GM23338 (cell line): ENCODE measurements around the gene ZNF440. TPM values are rescaled to one million over a fixed set of nuclear protein-coding genes. Genes with fewer than 3 reads are reported as not detected.
"Not testable (repeated sequence)": the region's sequence is repeated elsewhere in the genome, so short reads cannot be mapped to it uniquely, and the experiment has no call there.

Experiments
- ATAC-seq: fragments of 200-7000 bp; cut with Tn5 transposase; 3 replicates; pipeline ENCODE4 v1.9.1; 2020
- DNase-seq: peaks from one replicate; pipeline ENCODE4 v3.0.0-alpha.2; 2015; ENCODE audit warnings: low spot score
- H2AFZ ChIP-seq: fragments of 200-600 bp; sonication (generic); 2 replicates; pipeline ENCODE4 v1.8.0; 2016; ENCODE audit warnings: antibody characterized with exemption, mild to moderate bottlenecking, moderate library complexity
- H3F3A ChIP-seq: fragments of 200-600 bp; sonication (generic); replicated peaks from 2 replicates; pipeline ENCODE4 v1.8.0; 2017; ENCODE audit warnings: antibody characterized with exemption, mixed run types, low read depth
- H3K27ac ChIP-seq: fragments of 200-600 bp; sonication (generic); 2 replicates; pipeline ENCODE4 v1.6.1; 2016; ENCODE audit warnings: low read depth
- H3K27me3 ChIP-seq: fragments of 200-600 bp; sonication (generic); 2 replicates; pipeline ENCODE4 v1.8.0; 2016; ENCODE audit warnings: mild to moderate bottlenecking, mixed run types, moderate library complexity; ENCODE audit not compliant: insufficient read depth
- H3K36me3 ChIP-seq: fragments of 200-600 bp; sonication (generic); 2 replicates; pipeline ENCODE4 v1.8.0; 2016; ENCODE audit warnings: mild to moderate bottlenecking; ENCODE audit not compliant: insufficient read depth
- H3K4me1 ChIP-seq: fragments of 200-600 bp; sonication (generic); 2 replicates; pipeline ENCODE4 v1.8.0; 2016; ENCODE audit warnings: mild to moderate bottlenecking, moderate library complexity; ENCODE audit not compliant: insufficient read depth
- H3K4me2 ChIP-seq: fragments of 200-600 bp; sonication (generic); 2 replicates; pipeline ENCODE4 v1.7.1; 2017; ENCODE audit warnings: mixed run types
- H3K4me3 ChIP-seq: fragments of 200-600 bp; sonication (generic); 2 replicates; pipeline ENCODE4 v1.6.1; 2016; ENCODE audit warnings: mixed run types
- H3K79me2 ChIP-seq: fragments of 200-600 bp; sonication (generic); replicated peaks from 2 replicates; pipeline ENCODE4 v1.8.0; 2017; ENCODE audit warnings: mild to moderate bottlenecking; ENCODE audit not compliant: insufficient read depth
- H3K9me2 ChIP-seq: fragments of 200-600 bp; sonication (generic); 2 replicates; pipeline ENCODE4 v1.8.0; 2017; ENCODE audit not compliant: insufficient read depth
- H4K20me1 ChIP-seq: fragments of 200-600 bp; sonication (generic); replicated peaks from 2 replicates; pipeline ENCODE4 v1.8.0; 2017; ENCODE audit warnings: mild to moderate bottlenecking; ENCODE audit not compliant: insufficient read depth
- H3K27ac Mint-ChIP-seq: 2 replicates; pipeline ENCODE4 v1.8.0; 2020; ENCODE audit warnings: inconsistent platforms, mild to moderate bottlenecking, moderate library complexity, mixed read lengths
- H3K27me3 Mint-ChIP-seq: 3 replicates; pipeline ENCODE4 v1.8.0; 2022; ENCODE audit warnings: low read depth, mild to moderate bottlenecking, moderate library complexity, mixed read lengths, inconsistent platforms; ENCODE audit not compliant: insufficient read depth, poor library complexity
- H3K36me3 Mint-ChIP-seq: 3 replicates; pipeline ENCODE4 v1.8.0; 2021; ENCODE audit warnings: low read depth, mild to moderate bottlenecking, inconsistent platforms, moderate library complexity, mixed read lengths
- H3K4me1 Mint-ChIP-seq: 3 replicates; pipeline ENCODE4 v1.8.0; 2020; ENCODE audit warnings: mild to moderate bottlenecking, inconsistent platforms, mixed read lengths
- H3K4me3 Mint-ChIP-seq: 3 replicates; pipeline ENCODE4 v1.8.0; 2021; ENCODE audit warnings: moderate library complexity, mild to moderate bottlenecking, inconsistent platforms, mixed read lengths
- H3K9me3 Mint-ChIP-seq: 3 replicates; pipeline ENCODE4 v1.8.0; 2020; ENCODE audit warnings: moderate library complexity, mild to moderate bottlenecking, inconsistent platforms, mixed read lengths
- EZH2 ChIP-seq: fragments of 200-600 bp; sonication (generic); IDR thresholded peaks from one replicate; pipeline ENCODE4 v1.8.0; 2017; ENCODE audit warnings: antibody characterized with exemption, mild to moderate bottlenecking, low read depth; ENCODE audit not compliant: unreplicated experiment
- EZH2phosphoT487 ChIP-seq: fragments of 200-600 bp; sonication (generic); IDR thresholded peaks from one replicate; pipeline ENCODE4 v1.8.1; 2018; ENCODE audit warnings: antibody characterized with exemption; ENCODE audit not compliant: unreplicated experiment
- JUNB ChIP-seq: IDR thresholded peaks from one replicate; pipeline ENCODE4 v1.6.1; 2016; ENCODE audit warnings: antibody characterized with exemption; ENCODE audit not compliant: unreplicated experiment
- NANOG ChIP-seq: IDR thresholded peaks from 2 replicates; pipeline ENCODE4 v1.6.1; 2016; ENCODE audit warnings: antibody characterized with exemption, borderline replicate concordance
- STAT1 ChIP-seq: IDR thresholded peaks from one replicate; pipeline ENCODE4 v1.6.1; 2016; ENCODE audit warnings: antibody characterized with exemption; ENCODE audit not compliant: unreplicated experiment
- ZNF331 ChIP-seq: fragments of 250-450 bp; sonication (Bioruptor Pico); IDR thresholded peaks from 2 replicates; pipeline ENCODE4 v1.5.0; 2020; ENCODE audit warnings: low read depth, mild to moderate bottlenecking, moderate library complexity
- polyA plus RNA-seq: library from polyadenylated mRNA; unstranded; fragments of >200 nt; fragmentation: Nextera tagmentation; extraction: Ambion mirVana; gene quantifications from 2 replicates; pipeline ENCODE4 v1.2.1, GENCODE V29; 2016
- total RNA-seq: library from RNA; depleted of rRNA; stranded (reverse); fragments of >200 nt; shearing (Covaris generic); gene quantifications from 2 replicates; pipeline ENCODE4 v1.2.3, GENCODE V29; 2014
- TF ChIP-seq, protein P1 (sequence below): IDR thresholded peaks from one replicate; pipeline ENCODE4 v1.6.1; 2018; ENCODE audit warnings: antibody characterized with exemption; ENCODE audit not compliant: unreplicated experiment
- TF ChIP-seq, protein P2 (sequence below), 2 experiments: fragments of 200-600 bp in 1 of 2; sonication (generic) in 1 of 2; conservative IDR thresholded peaks; 2 replicates each; pipeline versions ENCODE4 v1.5.1 to v1.6.1; 2016 to 2017; ENCODE audit warnings: antibody characterized with exemption in 2 of 2, low read depth in 2 of 2, mild to moderate bottlenecking in 2 of 2, moderate library complexity in 1 of 2
- TF ChIP-seq, protein P3 (sequence below): fragments of 250-450 bp; sonication (Bioruptor Pico); IDR thresholded peaks from 2 replicates; pipeline ENCODE4 v1.5.0; 2020; ENCODE audit warnings: mild to moderate bottlenecking, moderate library complexity

The ZNF440 gene
- total and polyA plus RNA-seq, 2 experiments from 2014 or later = 2.5 to 9.3 TPM

DNA sequence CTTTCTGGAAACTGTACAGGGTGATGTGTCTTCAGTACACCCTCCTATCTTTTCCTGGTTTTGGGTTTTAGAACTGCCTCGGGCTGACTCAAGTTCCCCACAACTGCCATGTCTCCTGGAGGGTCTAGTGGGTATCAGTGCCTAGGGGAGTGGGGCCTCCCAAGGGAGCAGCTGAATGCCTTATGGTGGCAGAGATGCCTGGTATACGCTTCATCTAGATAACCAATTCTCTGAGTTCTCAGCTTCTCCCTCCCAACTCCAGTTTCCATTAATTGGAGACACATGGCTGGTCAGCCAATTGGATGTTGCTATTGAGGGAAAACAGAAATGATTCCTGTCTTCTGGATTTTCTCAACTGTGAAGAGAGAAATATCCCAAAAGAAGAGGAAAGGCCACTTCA is 47.2 kb downstream of the ZNF440 start:
- no peaks in the 10 kb centered on the region for H3K79me2 ChIP-seq
- Mint-ChIP-seq H3K27me3 (peaks cover 4% of the 10 kb centered on the region), H3K9me3 (peaks cover 98% of the 10 kb centered on the region), H3K36me3 (peaks cover 26% of the 10 kb centered on the region), H3K4me3 (no peak overlapping the region), H3K4me1 (no peaks in the 10 kb centered on the region), H3K27ac (no peak overlapping the region)
- no peaks in the 10 kb centered on the region for H4K20me1 ChIP-seq
- no peaks in the 10 kb centered on the region for H3K4me1 ChIP-seq
- no peak for ATAC-seq
- no peaks in the 10 kb centered on the region for H3K27me3 ChIP-seq
- H3K4me2 ChIP-seq = no peak overlapping the region
- no peak overlapping the region for H3K4me3 ChIP-seq
- H3K9me2 ChIP-seq = no peaks in the 10 kb centered on the region
- TF ChIP-seq, protein P1, sequence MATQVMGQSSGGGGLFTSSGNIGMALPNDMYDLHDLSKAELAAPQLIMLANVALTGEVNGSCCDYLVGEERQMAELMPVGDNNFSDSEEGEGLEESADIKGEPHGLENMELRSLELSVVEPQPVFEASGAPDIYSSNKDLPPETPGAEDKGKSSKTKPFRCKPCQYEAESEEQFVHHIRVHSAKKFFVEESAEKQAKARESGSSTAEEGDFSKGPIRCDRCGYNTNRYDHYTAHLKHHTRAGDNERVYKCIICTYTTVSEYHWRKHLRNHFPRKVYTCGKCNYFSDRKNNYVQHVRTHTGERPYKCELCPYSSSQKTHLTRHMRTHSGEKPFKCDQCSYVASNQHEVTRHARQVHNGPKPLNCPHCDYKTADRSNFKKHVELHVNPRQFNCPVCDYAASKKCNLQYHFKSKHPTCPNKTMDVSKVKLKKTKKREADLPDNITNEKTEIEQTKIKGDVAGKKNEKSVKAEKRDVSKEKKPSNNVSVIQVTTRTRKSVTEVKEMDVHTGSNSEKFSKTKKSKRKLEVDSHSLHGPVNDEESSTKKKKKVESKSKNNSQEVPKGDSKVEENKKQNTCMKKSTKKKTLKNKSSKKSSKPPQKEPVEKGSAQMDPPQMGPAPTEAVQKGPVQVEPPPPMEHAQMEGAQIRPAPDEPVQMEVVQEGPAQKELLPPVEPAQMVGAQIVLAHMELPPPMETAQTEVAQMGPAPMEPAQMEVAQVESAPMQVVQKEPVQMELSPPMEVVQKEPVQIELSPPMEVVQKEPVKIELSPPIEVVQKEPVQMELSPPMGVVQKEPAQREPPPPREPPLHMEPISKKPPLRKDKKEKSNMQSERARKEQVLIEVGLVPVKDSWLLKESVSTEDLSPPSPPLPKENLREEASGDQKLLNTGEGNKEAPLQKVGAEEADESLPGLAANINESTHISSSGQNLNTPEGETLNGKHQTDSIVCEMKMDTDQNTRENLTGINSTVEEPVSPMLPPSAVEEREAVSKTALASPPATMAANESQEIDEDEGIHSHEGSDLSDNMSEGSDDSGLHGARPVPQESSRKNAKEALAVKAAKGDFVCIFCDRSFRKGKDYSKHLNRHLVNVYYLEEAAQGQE = no peak
- no peak for TF ChIP-seq STAT1
- no peak for TF ChIP-seq EZH2phosphoT487
- TF ChIP-seq JUNB = no peak
- TF ChIP-seq, protein P2, sequence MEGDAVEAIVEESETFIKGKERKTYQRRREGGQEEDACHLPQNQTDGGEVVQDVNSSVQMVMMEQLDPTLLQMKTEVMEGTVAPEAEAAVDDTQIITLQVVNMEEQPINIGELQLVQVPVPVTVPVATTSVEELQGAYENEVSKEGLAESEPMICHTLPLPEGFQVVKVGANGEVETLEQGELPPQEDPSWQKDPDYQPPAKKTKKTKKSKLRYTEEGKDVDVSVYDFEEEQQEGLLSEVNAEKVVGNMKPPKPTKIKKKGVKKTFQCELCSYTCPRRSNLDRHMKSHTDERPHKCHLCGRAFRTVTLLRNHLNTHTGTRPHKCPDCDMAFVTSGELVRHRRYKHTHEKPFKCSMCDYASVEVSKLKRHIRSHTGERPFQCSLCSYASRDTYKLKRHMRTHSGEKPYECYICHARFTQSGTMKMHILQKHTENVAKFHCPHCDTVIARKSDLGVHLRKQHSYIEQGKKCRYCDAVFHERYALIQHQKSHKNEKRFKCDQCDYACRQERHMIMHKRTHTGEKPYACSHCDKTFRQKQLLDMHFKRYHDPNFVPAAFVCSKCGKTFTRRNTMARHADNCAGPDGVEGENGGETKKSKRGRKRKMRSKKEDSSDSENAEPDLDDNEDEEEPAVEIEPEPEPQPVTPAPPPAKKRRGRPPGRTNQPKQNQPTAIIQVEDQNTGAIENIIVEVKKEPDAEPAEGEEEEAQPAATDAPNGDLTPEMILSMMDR (conservative IDR thresholded peaks at IDR 0.05; ENCODE audit: low read depth in 2 of 2) = no peak
- no peak for TF ChIP-seq ZNF331
- TF ChIP-seq EZH2 = no peak
- TF ChIP-seq NANOG = no peak
- TF ChIP-seq, protein P3, sequence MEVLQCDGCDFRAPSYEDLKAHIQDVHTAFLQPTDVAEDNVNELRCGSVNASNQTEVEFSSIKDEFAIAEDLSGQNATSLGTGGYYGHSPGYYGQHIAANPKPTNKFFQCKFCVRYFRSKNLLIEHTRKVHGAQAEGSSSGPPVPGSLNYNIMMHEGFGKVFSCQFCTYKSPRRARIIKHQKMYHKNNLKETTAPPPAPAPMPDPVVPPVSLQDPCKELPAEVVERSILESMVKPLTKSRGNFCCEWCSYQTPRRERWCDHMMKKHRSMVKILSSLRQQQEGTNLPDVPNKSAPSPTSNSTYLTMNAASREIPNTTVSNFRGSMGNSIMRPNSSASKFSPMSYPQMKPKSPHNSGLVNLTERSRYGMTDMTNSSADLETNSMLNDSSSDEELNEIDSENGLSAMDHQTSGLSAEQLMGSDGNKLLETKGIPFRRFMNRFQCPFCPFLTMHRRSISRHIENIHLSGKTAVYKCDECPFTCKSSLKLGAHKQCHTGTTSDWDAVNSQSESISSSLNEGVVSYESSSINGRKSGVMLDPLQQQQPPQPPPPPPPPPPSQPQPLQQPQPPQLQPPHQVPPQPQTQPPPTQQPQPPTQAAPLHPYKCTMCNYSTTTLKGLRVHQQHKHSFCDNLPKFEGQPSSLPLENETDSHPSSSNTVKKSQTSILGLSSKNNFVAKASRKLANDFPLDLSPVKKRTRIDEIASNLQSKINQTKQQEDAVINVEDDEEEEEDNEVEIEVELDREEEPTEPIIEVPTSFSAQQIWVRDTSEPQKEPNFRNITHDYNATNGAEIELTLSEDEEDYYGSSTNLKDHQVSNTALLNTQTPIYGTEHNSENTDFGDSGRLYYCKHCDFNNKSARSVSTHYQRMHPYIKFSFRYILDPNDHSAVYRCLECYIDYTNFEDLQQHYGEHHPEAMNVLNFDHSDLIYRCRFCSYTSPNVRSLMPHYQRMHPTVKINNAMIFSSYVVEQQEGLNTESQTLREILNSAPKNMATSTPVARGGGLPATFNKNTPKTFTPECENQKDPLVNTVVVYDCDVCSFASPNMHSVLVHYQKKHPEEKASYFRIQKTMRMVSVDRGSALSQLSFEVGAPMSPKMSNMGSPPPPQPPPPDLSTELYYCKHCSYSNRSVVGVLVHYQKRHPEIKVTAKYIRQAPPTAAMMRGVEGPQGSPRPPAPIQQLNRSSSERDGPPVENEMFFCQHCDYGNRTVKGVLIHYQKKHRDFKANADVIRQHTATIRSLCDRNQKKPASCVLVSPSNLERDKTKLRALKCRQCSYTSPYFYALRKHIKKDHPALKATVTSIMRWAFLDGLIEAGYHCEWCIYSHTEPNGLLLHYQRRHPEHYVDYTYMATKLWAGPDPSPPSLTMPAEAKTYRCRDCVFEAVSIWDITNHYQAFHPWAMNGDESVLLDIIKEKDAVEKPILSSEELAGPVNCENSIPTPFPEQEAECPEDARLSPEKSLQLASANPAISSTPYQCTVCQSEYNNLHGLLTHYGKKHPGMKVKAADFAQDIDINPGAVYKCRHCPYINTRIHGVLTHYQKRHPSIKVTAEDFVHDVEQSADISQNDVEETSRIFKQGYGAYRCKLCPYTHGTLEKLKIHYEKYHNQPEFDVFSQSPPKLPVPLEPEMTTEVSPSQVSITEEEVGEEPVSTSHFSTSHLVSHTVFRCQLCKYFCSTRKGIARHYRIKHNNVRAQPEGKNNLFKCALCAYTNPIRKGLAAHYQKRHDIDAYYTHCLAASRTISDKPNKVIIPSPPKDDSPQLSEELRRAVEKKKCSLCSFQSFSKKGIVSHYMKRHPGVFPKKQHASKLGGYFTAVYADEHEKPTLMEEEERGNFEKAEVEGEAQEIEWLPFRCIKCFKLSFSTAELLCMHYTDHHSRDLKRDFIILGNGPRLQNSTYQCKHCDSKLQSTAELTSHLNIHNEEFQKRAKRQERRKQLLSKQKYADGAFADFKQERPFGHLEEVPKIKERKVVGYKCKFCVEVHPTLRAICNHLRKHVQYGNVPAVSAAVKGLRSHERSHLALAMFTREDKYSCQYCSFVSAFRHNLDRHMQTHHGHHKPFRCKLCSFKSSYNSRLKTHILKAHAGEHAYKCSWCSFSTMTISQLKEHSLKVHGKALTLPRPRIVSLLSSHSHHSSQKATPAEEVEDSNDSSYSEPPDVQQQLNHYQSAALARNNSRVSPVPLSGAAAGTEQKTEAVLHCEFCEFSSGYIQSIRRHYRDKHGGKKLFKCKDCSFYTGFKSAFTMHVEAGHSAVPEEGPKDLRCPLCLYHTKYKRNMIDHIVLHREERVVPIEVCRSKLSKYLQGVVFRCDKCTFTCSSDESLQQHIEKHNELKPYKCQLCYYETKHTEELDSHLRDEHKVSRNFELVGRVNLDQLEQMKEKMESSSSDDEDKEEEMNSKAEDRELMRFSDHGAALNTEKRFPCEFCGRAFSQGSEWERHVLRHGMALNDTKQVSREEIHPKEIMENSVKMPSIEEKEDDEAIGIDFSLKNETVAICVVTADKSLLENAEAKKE (CRISPR knock-in tag) = no peak
- DNase-seq = no peak
- no peaks in the 10 kb centered on the region for H3F3A ChIP-seq
- no peak overlapping the region for H2AFZ ChIP-seq
- peaks cover 6% of the 10 kb centered on the region; the same call in 1 of the 2 replicates for H3K36me3 ChIP-seq
- H3K27ac ChIP-seq = no peak overlapping the region

DNA sequence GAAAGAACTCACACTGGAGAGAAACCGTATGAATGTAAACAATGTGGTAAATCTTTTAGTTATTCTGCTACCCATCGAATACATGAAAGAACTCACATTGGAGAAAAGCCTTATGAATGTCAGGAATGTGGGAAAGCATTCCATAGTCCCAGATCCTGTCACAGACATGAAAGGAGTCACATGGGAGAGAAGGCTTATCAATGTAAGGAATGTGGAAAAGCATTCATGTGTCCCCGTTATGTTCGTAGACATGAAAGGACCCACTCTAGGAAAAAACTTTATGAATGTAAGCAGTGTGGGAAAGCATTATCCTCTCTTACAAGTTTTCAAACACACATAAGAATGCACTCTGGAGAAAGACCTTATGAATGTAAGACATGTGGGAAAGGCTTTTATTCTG is 53.7 kb downstream of the ZNF440 start:
- H3K27me3 Mint-ChIP-seq, H4K20me1 ChIP-seq, H3K9me2 ChIP-seq, H2AFZ ChIP-seq, H3K4me3 Mint-ChIP-seq, H3K79me2 ChIP-seq, H3F3A ChIP-seq, H3K4me2 ChIP-seq, H3K27ac Mint-ChIP-seq, H3K27ac ChIP-seq, H3K4me1 ChIP-seq, H3K4me1 Mint-ChIP-seq, H3K27me3 ChIP-seq, H3K4me3 ChIP-seq, ATAC-seq: not testable (repeated sequence)
- peaks cover 95% of the 10 kb centered on the region for H3K9me3 Mint-ChIP-seq
- DNase-seq = peak; percentile 24
- H3K36me3 Mint-ChIP-seq = peaks cover 26% of the 10 kb centered on the region
- H3K36me3 ChIP-seq = peaks cover 35% of the 10 kb centered on the region
